ENCODE results near the gene EXD3. TPM values are rescaled to one million over a fixed set of nuclear protein-coding genes. Genes with fewer than 3 reads are reported as not detected.

The EXD3 gene
- total and polyA plus RNA-seq, 5 donors from 2014 or later = 4.7 to 27.3 (median 5.8) TPM

DNA sequence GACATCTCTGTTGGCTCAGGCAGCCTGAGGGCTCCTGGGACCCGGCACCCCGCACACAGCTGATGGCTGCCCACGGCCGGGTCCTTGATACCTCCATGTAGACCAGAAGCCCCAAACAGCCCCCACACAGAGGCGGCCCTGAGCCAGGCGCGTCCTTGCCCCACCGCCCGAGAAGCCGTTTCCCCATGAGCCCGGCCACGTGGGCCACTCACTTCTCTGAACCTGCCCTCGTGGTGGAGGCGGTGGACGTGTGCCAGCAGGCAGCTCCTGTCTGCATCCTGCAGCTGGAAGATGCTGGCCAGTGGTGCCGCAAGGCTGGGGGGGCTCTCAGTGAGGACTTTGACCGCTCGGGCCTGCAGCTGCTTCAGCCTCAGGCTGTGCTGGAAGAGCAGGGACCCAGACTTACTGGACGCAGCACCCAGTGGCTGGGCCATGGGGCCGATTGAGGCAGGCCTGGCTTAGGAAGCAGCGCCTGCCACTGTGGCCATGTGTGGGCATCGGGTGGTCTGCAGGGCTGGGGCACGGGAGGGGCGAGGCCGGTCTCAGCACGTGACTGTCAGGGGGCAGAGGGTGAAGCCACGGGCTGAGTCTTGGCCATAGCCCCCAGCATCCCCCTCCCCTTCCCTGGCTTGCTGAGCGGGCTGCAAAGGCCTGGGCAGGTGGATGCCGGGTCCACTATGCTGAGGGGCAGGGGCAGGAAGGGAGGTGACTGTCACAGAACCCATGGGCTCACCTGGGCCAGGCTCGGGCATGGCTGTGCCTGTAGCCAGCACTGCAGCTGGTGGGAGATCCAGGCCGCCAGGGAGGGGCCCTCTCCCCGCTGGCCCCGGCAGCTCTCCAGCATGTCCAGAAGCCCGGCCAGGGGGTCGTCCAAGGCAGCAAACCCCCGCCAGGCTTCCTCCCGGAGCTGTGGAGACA is 50.0 kb downstream of the EXD3 start:
- DNase-seq (no peak), ATAC-seq (ENCODE audit: low read depth in 2 of 2) (no peak)
- Histone ChIP-seq H3K27ac (ENCODE audit: insufficient read depth, low read length, poor library complexity, severe bottlenecking) (no peak overlapping the region), H3K4me3 (ENCODE audit: low read depth, low read length) (no peak overlapping the region), H3K4me1 (ENCODE audit: control insufficient read depth, insufficient read depth, low read length, poor library complexity, severe bottlenecking) (no peaks in the 10 kb centered on the region), H3K9me3 (ENCODE audit: control insufficient read depth in 2 of 2, low read length in 2 of 2) (peaks cover 0 to 3% of the 10 kb centered on the region in 2 experiments), H3K27me3 (ENCODE audit: control insufficient read depth, insufficient read depth, low read length) (no peaks in the 10 kb centered on the region), H3K36me3 (ENCODE audit: control insufficient read depth, insufficient read depth, low read length) (no peaks in the 10 kb centered on the region)
- Mint-ChIP-seq H3K27ac (no peak overlapping the region), H3K9me3 (peaks cover 0 to 2% (median 0%) of the 10 kb centered on the region in 7 donors), H3K4me1 (no peaks in the 10 kb centered on the region), H3K27me3 (no peaks in the 10 kb centered on the region), H3K36me3 (peaks cover 2% of the 10 kb centered on the region), H3K4me3 (no peak overlapping the region)

DNA sequence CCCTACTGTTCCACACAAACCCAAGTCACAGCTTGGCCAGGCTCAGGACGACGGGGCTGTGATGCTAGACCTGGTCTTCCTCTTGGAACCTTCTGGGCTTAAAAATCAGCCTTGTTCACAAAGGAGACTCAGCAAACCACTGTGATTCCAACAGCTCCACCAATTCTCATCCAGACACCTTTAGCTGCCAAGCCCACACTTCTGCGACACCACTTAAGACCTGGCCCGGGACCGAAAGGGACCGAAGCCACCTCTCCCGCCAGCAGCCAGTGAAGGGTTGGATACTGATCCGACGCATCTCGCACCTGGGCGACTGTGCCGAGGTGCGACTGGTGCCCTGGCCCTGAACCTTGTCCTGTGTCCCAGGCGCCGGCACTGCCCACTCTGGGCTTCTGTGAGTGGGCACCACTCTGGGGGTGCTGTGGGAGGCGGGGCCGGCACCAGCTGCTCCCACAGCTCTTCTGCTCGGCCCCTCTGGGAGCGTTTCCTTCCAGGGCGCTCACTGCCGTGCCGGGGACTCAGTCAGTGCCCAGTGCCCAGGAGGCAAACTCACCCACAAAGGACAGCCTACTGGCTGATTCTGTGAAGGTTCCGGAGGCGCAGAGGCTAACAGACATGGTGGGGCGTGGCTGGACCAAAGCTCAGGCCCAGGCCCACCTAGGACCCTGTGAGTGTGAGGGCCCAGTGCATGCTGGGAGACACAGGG is 50.9 kb downstream of the EXD3 start:
- Mint-ChIP-seq H3K36me3 (peaks cover 2% of the 10 kb centered on the region), H3K9me3 (peaks cover 0 to 2% (median 0%) of the 10 kb centered on the region in 7 donors), H3K4me3 (no peak overlapping the region), H3K27ac (no peak overlapping the region), H3K4me1 (no peaks in the 10 kb centered on the region), H3K27me3 (no peaks in the 10 kb centered on the region)
- H3K36me3 ChIP-seq (ENCODE audit: control insufficient read depth, insufficient read depth, low read length) = no peaks in the 10 kb centered on the region
- H3K27ac ChIP-seq (ENCODE audit: insufficient read depth, low read length, poor library complexity, severe bottlenecking) = no peak overlapping the region
- no peaks in the 10 kb centered on the region for H3K27me3 ChIP-seq (ENCODE audit: control insufficient read depth, insufficient read depth, low read length)
- peaks cover 0 to 3% of the 10 kb centered on the region in 2 experiments for H3K9me3 ChIP-seq (ENCODE audit: control insufficient read depth in 2 of 2, low read length in 2 of 2)
- H3K4me3 ChIP-seq (ENCODE audit: low read depth, low read length) = no peak overlapping the region
- DNase-seq = no peak
- H3K4me1 ChIP-seq (ENCODE audit: control insufficient read depth, insufficient read depth, low read length, poor library complexity, severe bottlenecking) = no peaks in the 10 kb centered on the region
- no peak for ATAC-seq (ENCODE audit: low read depth in 2 of 2)

DNA sequence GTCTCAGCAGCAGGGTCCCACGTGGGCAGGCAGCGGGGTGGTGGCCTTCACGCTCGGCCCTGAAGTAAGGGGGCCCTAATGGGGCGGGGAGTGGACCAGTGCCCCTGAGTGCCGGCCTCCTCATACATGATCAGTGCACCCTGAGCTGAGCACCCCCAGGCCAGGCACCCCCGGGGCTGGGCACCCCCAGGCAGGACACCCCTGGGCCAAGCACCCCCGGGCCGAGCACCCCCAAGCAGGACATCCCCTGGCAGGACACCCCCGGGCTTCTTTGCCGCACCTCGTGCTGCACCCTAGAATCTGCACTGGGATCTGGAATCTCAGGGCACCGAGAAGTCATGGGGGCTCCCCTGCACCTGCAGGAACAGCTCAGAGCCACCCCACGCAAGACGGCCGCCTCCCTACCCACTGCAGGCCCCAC is 51.4 kb downstream of the EXD3 start:
- H3K9me3 ChIP-seq (ENCODE audit: control insufficient read depth in 2 of 2, low read length in 2 of 2) = peaks cover 0 to 3% of the 10 kb centered on the region in 2 experiments
- H3K9me3 Mint-ChIP-seq = peaks cover 0 to 2% (median 0%) of the 10 kb centered on the region in 7 donors
- no peak overlapping the region for H3K27ac ChIP-seq (ENCODE audit: insufficient read depth, low read length, poor library complexity, severe bottlenecking)
- DNase-seq (no peak), ATAC-seq (ENCODE audit: low read depth in 2 of 2) (no peak)
- H3K27me3 Mint-ChIP-seq = no peaks in the 10 kb centered on the region
- H3K4me1 Mint-ChIP-seq = no peaks in the 10 kb centered on the region
- H3K4me1 ChIP-seq (ENCODE audit: control insufficient read depth, insufficient read depth, low read length, poor library complexity, severe bottlenecking) = no peaks in the 10 kb centered on the region
- H3K36me3 ChIP-seq (ENCODE audit: control insufficient read depth, insufficient read depth, low read length) = no peaks in the 10 kb centered on the region
- H3K36me3 Mint-ChIP-seq = no peaks in the 10 kb centered on the region
- H3K4me3 ChIP-seq (ENCODE audit: low read depth, low read length) = no peak overlapping the region
- no peak overlapping the region for H3K27ac Mint-ChIP-seq
- no peaks in the 10 kb centered on the region for H3K27me3 ChIP-seq (ENCODE audit: control insufficient read depth, insufficient read depth, low read length)
- H3K4me3 Mint-ChIP-seq = no peak overlapping the region

DNA sequence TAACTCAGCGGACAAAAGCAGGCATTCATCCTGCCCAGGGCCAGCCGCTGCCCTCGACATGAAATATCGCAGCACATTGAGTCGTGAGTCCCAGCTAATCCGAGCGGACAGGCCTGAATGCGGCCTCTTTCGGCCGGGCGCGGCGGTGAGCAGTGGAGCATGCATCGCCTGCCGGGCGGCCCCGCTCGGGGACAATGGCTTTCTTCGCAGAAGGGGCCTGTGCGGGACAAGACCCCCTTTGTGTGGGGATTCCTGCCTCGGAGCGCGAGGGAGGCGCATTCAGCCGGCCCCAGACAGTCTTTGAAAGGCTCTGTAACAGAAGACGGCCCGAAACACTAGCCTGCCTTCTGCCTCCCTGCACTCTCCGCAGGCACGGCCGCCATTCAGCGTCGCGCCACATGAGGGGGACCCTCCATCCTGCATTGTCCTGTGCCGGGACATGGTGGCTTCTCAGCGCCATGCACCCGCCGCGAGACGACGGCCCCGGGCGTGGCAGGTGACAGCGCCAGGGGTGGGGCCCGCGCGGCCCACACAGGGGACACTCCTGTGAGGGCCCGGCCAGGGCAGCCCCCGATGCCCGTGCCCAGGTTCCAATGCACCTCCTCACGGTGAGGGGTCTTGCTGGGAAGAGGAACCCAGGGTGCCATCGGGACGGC is 52.0 kb downstream of the EXD3 start:
- H3K27me3 ChIP-seq (ENCODE audit: control insufficient read depth, insufficient read depth, low read length) = no peaks in the 10 kb centered on the region
- ATAC-seq (ENCODE audit: low read depth in 2 of 2) (no peak), DNase-seq (no peak)
- H3K27ac ChIP-seq (ENCODE audit: insufficient read depth, low read length, poor library complexity, severe bottlenecking) = no peak overlapping the region
- Mint-ChIP-seq H3K4me3 (no peak overlapping the region), H3K9me3 (peaks cover 0 to 1% (median 0%) of the 10 kb centered on the region in 7 donors), H3K27ac (no peak overlapping the region), H3K4me1 (no peaks in the 10 kb centered on the region), H3K27me3 (no peaks in the 10 kb centered on the region), H3K36me3 (no peaks in the 10 kb centered on the region)
- no peaks in the 10 kb centered on the region for H3K36me3 ChIP-seq (ENCODE audit: control insufficient read depth, insufficient read depth, low read length)
- no peak overlapping the region for H3K4me3 ChIP-seq (ENCODE audit: low read depth, low read length)
- H3K9me3 ChIP-seq (ENCODE audit: control insufficient read depth in 2 of 2, low read length in 2 of 2) = peaks cover 0 to 3% of the 10 kb centered on the region in 2 experiments
- H3K4me1 ChIP-seq (ENCODE audit: control insufficient read depth, insufficient read depth, low read length, poor library complexity, severe bottlenecking) = no peaks in the 10 kb centered on the region

DNA sequence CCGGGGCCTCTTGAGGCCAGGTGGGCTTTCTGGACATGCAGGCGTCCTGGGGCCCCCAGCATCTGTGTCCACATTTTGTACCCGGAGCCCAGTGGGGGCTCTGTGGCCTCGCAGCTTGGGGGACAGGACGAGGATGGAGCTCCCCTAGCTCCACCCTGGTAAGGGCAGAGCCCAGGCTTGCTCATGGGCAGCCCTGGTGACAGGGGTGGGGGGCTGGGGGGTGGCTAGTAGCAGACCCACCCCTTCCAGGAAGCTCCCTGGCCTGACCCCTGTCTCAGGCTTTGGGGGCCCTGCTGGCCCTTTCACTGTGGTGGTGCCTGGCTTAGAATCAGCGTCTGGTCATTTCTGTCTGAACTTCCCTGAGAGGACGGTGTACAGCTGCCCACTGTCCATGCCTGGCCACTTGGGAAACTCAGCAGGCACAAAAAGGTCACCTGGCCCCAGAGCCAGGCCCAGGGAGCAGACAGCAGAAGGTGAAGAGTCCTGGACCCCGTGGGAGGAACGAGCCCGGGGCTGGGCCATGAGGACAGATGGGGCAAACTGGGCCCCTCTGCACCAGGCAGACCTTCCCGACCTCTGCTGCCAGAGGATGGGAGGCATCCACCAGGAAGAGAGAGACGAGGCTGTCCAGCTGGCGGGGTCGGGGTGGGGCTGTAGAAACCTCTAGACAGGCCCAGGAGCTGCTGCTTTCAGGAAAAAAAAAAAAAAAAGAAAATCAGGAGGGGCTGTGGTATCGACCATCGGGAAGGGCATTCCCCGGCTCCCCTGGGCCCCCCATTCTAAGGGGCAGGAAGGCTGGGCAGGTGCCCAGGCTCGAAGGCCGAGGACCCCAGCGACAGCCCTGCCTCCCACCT is 52.8 kb downstream of the EXD3 start:
- Histone ChIP-seq H3K36me3 (ENCODE audit: control insufficient read depth, insufficient read depth, low read length) (no peaks in the 10 kb centered on the region), H3K27me3 (ENCODE audit: control insufficient read depth, insufficient read depth, low read length) (no peaks in the 10 kb centered on the region), H3K27ac (ENCODE audit: insufficient read depth, low read length, poor library complexity, severe bottlenecking) (no peak overlapping the region), H3K4me1 (ENCODE audit: control insufficient read depth, insufficient read depth, low read length, poor library complexity, severe bottlenecking) (no peaks in the 10 kb centered on the region), H3K4me3 (ENCODE audit: low read depth, low read length) (no peak overlapping the region), H3K9me3 (ENCODE audit: control insufficient read depth in 2 of 2, low read length in 2 of 2) (no peaks in the 10 kb centered on the region)
- ATAC-seq (ENCODE audit: low read depth in 2 of 2) (no peak), DNase-seq (no peak)
- no peak overlapping the region for H3K27ac Mint-ChIP-seq
- H3K4me1 Mint-ChIP-seq = no peaks in the 10 kb centered on the region
- H3K36me3 Mint-ChIP-seq = peaks cover 5% of the 10 kb centered on the region
- H3K9me3 Mint-ChIP-seq = no peaks in the 10 kb centered on the region
- no peaks in the 10 kb centered on the region for H3K27me3 Mint-ChIP-seq
- H3K4me3 Mint-ChIP-seq = no peak overlapping the region

DNA sequence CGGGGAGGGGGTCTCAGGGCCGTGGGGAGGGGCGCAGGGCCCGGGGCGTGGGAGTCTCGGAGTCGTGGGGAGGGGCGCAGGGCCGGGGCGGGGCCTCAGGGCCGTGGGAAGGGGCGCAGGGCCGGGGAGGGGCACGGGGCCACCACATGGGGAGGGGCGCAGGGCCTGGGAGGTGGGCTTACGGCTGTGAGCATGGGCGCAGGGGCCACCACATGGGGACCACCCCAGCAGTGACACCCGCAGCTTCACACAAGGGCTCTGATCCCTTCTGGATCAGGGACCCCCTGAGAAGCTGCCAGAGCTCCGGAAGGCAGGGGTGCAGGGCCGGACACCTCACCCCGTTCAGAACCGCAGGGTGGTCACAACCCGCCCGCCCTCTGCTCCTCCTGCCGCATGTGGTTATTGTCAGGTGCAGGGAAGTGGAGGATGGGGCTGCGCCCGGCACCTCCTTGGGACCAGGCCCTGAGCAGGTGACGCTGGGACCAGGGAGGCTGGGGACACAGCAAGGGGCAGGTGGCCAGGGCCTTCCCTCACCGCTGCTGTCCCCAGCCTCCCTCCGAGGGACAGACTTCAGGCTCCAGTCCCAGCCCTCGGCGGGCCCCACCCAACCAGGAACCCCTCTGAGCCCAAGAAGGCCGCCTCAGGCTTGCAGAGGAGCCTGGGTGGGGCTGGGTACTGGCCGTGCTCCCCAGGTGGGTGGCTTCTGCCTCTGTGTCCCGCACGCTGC is 53.7 kb downstream of the EXD3 start:
- H3K27ac ChIP-seq (ENCODE audit: insufficient read depth, low read length, poor library complexity, severe bottlenecking) = no peak overlapping the region
- Mint-ChIP-seq H3K4me1 (no peaks in the 10 kb centered on the region), H3K4me3 (no peak overlapping the region), H3K9me3 (no peaks in the 10 kb centered on the region), H3K36me3 (peaks cover 5% of the 10 kb centered on the region), H3K27ac (no peak overlapping the region), H3K27me3 (no peaks in the 10 kb centered on the region)
- no peaks in the 10 kb centered on the region for H3K27me3 ChIP-seq (ENCODE audit: control insufficient read depth, insufficient read depth, low read length)
- H3K36me3 ChIP-seq (ENCODE audit: control insufficient read depth, insufficient read depth, low read length) = no peaks in the 10 kb centered on the region
- DNase-seq (no peak), ATAC-seq (ENCODE audit: low read depth in 2 of 2) (no peak)
- H3K4me3 ChIP-seq (ENCODE audit: low read depth, low read length) = no peak overlapping the region
- no peaks in the 10 kb centered on the region for H3K4me1 ChIP-seq (ENCODE audit: control insufficient read depth, insufficient read depth, low read length, poor library complexity, severe bottlenecking)
- no peaks in the 10 kb centered on the region for H3K9me3 ChIP-seq (ENCODE audit: control insufficient read depth in 2 of 2, low read length in 2 of 2)

All from CD4-positive, CD25-positive, alpha-beta regulatory T cell (primary cell).